Trophoblast cell (in vitro differentiated cells and primary cell): Measurements from ENCODE around the gene LYSMD4.

Experiments used
- DNase-seq, 2 donors: peaks; one replicate each; pipeline ENCODE4 v3.0.0-alpha.2; 2016
- H2AFZ ChIP-seq: 2 replicates; pipeline ENCODE4 v1.6.1; 2013; ENCODE audit warnings: low read length, moderate library complexity, mild to moderate bottlenecking; ENCODE audit not compliant: insufficient read depth, poor library complexity
- H2AK5ac ChIP-seq: 2 replicates; pipeline ENCODE4 v1.6.1; 2013; ENCODE audit warnings: mild to moderate bottlenecking, low read length
- H2BK120ac ChIP-seq: 2 replicates; pipeline ENCODE4 v1.6.1; 2013; ENCODE audit warnings: low read length, mild to moderate bottlenecking, moderate library complexity; ENCODE audit not compliant: insufficient read depth, poor library complexity
- H2BK12ac ChIP-seq: 2 replicates; pipeline ENCODE4 v1.6.1; 2013; ENCODE audit warnings: mild to moderate bottlenecking, low read length, moderate library complexity
- H2BK5ac ChIP-seq: 2 replicates; pipeline ENCODE4 v1.6.1; 2013; ENCODE audit warnings: low read length, low read depth, moderate library complexity, mild to moderate bottlenecking; ENCODE audit not compliant: poor library complexity
- H3K14ac ChIP-seq: 2 replicates; pipeline ENCODE4 v1.6.1; 2013; ENCODE audit warnings: mild to moderate bottlenecking, low read length
- H3K18ac ChIP-seq: 2 replicates; pipeline ENCODE4 v1.6.1; 2013; ENCODE audit warnings: mild to moderate bottlenecking, low read length
- H3K23ac ChIP-seq: 2 replicates; pipeline ENCODE4 v1.6.1; 2013; ENCODE audit warnings: low read length
- H3K27ac ChIP-seq: 2 replicates; pipeline ENCODE4 v1.5.1; 2013; ENCODE audit warnings: low read depth, mild to moderate bottlenecking, inconsistent platforms, low read length, moderate library complexity
- H3K27me3 ChIP-seq: 2 replicates; pipeline ENCODE4 v1.6.1; 2013; ENCODE audit warnings: inconsistent platforms, mild to moderate bottlenecking, low read length, moderate library complexity; ENCODE audit not compliant: insufficient read depth
- H3K36me3 ChIP-seq, 2 experiments: 1 replicate in 1 of 2; 2 replicates in 1 of 2; pipeline ENCODE4 v1.6.1; 2013; ENCODE audit warnings: low read length in 2 of 2, mild to moderate bottlenecking in 2 of 2, moderate library complexity in 1 of 2; ENCODE audit not compliant: insufficient read depth in 2 of 2, control insufficient read depth in 1 of 2
- H3K4ac ChIP-seq: 2 replicates; pipeline ENCODE4 v1.6.1; 2013; ENCODE audit warnings: low read depth, mild to moderate bottlenecking, low read length, moderate library complexity
- H3K4me1 ChIP-seq, 2 experiments: 1 replicate in 1 of 2; 2 replicates in 1 of 2; pipeline ENCODE4 v1.6.1; 2013; ENCODE audit warnings: low read length in 2 of 2, mild to moderate bottlenecking in 2 of 2, moderate library complexity in 1 of 2; ENCODE audit not compliant: insufficient read depth in 2 of 2, control insufficient read depth in 1 of 2
- H3K4me2 ChIP-seq: 2 replicates; pipeline ENCODE4 v1.6.1; 2013; ENCODE audit warnings: inconsistent platforms, mild to moderate bottlenecking, low read length, moderate library complexity
- H3K4me3 ChIP-seq: 2 replicates; pipeline ENCODE4 v1.5.1; 2013; ENCODE audit warnings: mild to moderate bottlenecking, low read depth, low read length, inconsistent platforms
- H3K79me1 ChIP-seq: one replicate; pipeline ENCODE4 v1.6.1; 2013; ENCODE audit warnings: low read length
- H3K79me2 ChIP-seq: 2 replicates; pipeline ENCODE4 v1.6.1; 2013; ENCODE audit warnings: low read length, mild to moderate bottlenecking; ENCODE audit not compliant: control insufficient read depth, insufficient read depth, poor library complexity
- H3K9ac ChIP-seq: 2 replicates; pipeline ENCODE4 v1.6.1; 2013; ENCODE audit warnings: mild to moderate bottlenecking, low read length
- H3K9me3 ChIP-seq: 2 replicates; pipeline ENCODE4 v1.6.1; 2013; ENCODE audit warnings: low read depth, mild to moderate bottlenecking, control low read depth, inconsistent platforms, low read length; ENCODE audit not compliant: insufficient read depth
- H4K12ac ChIP-seq: 2 replicates; pipeline ENCODE4 v1.6.1; 2013; ENCODE audit warnings: low read depth, mild to moderate bottlenecking, low read length, moderate library complexity
- H4K8ac ChIP-seq: 2 replicates; pipeline ENCODE4 v1.6.1; 2013; ENCODE audit warnings: low read depth, mild to moderate bottlenecking, low read length, moderate library complexity
- H4K91ac ChIP-seq: one replicate; pipeline ENCODE4 v1.6.1; 2013; ENCODE audit warnings: low read depth, mild to moderate bottlenecking, low read length, moderate library complexity
- WGBS: extraction: QIAGEN DNeasy Blood & Tissue Kit; methylation state at CpG from one replicate; pipeline ENCODE4 v1.1.7; 2013; ENCODE audit warnings: missing lambda C conversion rate; ENCODE audit not compliant: insufficient read length, insufficient coverage; ENCODE audit errors: extremely low coverage; 5-methylcytosine and 5-hydroxymethylcytosine counted together

The LYSMD4 gene

DNA sequence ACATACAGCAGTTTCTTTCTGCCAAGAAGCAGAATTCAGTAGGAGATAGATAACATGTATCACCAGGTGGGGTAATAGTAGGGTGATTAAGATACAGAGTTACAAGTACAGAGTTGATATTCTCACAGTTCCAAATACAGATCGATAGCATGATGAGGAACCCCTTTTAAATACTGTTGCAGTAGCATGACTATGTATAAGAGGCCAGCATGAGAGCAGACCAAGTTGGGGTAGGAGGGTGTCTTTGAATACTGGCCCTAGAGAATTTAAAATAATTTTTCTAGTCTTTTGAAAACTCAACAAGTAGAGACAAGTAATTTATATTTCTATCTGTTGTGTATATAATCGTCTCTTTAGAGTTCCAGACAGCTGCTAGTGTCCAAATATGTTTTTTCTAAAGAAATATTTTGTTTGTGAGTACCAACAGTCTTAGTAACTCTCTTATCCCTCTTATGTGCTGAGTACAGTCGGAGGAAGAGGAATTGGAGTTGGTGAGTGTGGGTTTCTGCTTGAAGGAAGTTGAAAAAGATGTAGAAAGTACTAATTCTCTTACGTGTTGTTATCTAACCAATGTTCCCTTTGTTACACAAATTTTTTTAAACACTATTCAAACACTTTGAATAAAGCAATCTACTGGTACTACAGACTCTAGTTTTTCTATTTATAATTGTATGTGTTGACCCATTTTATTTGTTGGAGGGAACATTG lies 30.2 kb downstream of the LYSMD4 start:
- no CpG with 5 or more reads among the region's 4 CpGs for WGBS
- Histone ChIP-seq H3K79me1 (no peaks in the 10 kb centered on the region), H3K23ac (no peak overlapping the region), H3K79me2 (no peaks in the 10 kb centered on the region), H3K18ac (no peak overlapping the region), H2AK5ac (no peak overlapping the region), H3K4me2 (no peak overlapping the region), H4K91ac (no peak overlapping the region), H3K4ac (no peak overlapping the region), H3K14ac (no peak overlapping the region), H4K12ac (no peak overlapping the region), H3K9me3 (no peaks in the 10 kb centered on the region), H3K4me1 (no peaks in the 10 kb centered on the region), H2BK5ac (no peak overlapping the region), H3K27me3 (no peaks in the 10 kb centered on the region), H3K9ac (no peak overlapping the region), H4K8ac (no peak overlapping the region), H3K36me3 (no peaks in the 10 kb centered on the region), H3K27ac (no peak overlapping the region), H2AFZ (no peak overlapping the region), H2BK120ac (no peak overlapping the region), H3K4me3 (no peak overlapping the region), H2BK12ac (no peak overlapping the region)
- DNase-seq, result peak in 1 of 2 donors; percentile 27

DNA sequence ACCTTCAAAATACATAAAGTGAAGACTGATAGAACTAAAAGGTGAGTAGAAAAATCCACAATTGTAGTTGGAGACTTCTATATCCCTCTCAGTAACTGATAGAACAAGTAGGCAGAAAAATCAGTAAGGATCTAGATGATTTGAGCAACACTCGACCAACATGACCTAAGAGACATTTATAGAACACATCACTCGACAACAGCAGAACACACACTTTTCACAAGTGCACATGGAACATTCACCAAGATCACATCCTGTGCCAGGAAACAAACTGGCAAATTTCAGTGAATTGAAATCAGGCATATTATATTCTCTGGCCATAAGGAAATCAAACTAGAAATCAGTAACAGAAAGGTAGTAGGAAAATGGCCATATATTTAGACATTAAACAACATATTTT lies 37.1 kb downstream of the LYSMD4 start:
- Histone ChIP-seq H3K23ac (no peak overlapping the region), H3K14ac (no peak overlapping the region), H2AK5ac (no peak overlapping the region), H2BK120ac (no peak overlapping the region), H2BK12ac (no peak overlapping the region), H3K9me3 (no peaks in the 10 kb centered on the region), H3K79me1 (no peaks in the 10 kb centered on the region), H3K18ac (no peak overlapping the region), H3K4me3 (no peak overlapping the region), H4K8ac (no peak overlapping the region), H4K12ac (no peak overlapping the region), H3K36me3 (peaks cover 0 to 2% of the 10 kb centered on the region in 2 experiments), H3K79me2 (no peaks in the 10 kb centered on the region), H3K27ac (no peak overlapping the region), H3K27me3 (no peaks in the 10 kb centered on the region), H4K91ac (no peak overlapping the region), H3K4ac (no peak overlapping the region), H3K4me2 (no peak overlapping the region), H3K4me1 (no peaks in the 10 kb centered on the region), H2AFZ (no peak overlapping the region), H2BK5ac (no peak overlapping the region), H3K9ac (no peak overlapping the region)
- no CpG with 5 or more reads among the region's 2 CpGs for WGBS
- no peak for DNase-seq

DNA sequence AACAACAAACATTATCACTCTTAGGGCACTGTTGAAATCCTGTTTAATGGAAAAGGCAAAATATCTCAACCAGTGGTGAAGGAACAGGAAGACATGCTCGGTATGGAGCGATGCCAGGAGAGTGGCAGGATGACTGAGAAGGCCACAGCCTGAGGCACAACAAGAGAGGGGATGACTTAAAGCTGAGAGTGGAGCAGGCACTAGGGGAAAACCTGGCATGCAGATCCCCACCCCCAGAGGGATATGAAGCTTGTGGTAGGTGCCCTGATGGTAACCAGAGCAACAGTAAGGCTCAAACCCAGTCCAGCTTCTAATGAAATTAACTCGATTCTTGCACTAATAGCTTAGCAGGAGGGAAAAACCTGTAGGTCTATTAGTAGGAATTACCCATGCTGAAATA lies 40.4 kb downstream of the LYSMD4 start:
- no peaks in the 10 kb centered on the region for H3K4me1 ChIP-seq
- no peak overlapping the region for H4K12ac ChIP-seq
- H3K9me3 ChIP-seq, result no peaks in the 10 kb centered on the region
- H4K8ac ChIP-seq, result no peak overlapping the region
- WGBS, result no CpG with 5 or more reads among the region's 3 CpGs
- no peak overlapping the region for H3K23ac ChIP-seq
- H3K27me3 ChIP-seq, result no peaks in the 10 kb centered on the region
- H3K4me2 ChIP-seq, result no peak overlapping the region
- no peak overlapping the region for H2BK5ac ChIP-seq
- no peaks in the 10 kb centered on the region for H3K79me2 ChIP-seq
- DNase-seq, result no peak
- no peak overlapping the region for H3K27ac ChIP-seq
- H3K79me1 ChIP-seq, result no peaks in the 10 kb centered on the region
- H2AFZ ChIP-seq, result no peak overlapping the region
- no peak overlapping the region for H4K91ac ChIP-seq
- no peak overlapping the region for H3K9ac ChIP-seq
- no peak overlapping the region for H2AK5ac ChIP-seq
- no peak overlapping the region for H3K4me3 ChIP-seq
- H3K14ac ChIP-seq, result no peak overlapping the region
- H3K36me3 ChIP-seq, result peaks cover 0 to 2% of the 10 kb centered on the region in 2 experiments
- no peak overlapping the region for H2BK12ac ChIP-seq
- H3K4ac ChIP-seq, result no peak overlapping the region
- H3K18ac ChIP-seq, result no peak overlapping the region
- no peak overlapping the region for H2BK120ac ChIP-seq

DNA sequence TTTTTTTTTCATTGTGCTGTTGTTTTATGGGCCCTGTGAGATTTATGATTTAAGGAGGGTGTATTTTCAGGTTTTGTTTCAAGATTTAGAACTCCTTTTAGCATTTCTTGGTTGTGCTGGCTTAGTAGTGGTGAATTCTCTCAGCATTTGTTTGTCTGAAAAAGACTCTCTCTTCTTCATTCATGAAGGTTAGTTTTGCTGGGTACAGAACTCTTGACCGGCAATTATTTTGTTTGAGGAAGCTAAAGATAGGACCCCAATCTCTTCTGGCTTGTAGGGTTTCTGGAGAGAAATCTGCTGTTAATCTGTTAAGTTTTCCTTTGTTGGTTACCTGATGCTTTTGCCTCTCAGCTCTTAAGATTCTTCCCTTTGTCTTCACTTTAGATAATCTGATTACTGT lies 46.9 kb downstream of the LYSMD4 start:
- no peaks in the 10 kb centered on the region for H3K9me3 ChIP-seq
- no peaks in the 10 kb centered on the region for H3K4me1 ChIP-seq
- no peak overlapping the region for H3K4me2 ChIP-seq
- no peak overlapping the region for H2BK120ac ChIP-seq
- no peak overlapping the region for H4K12ac ChIP-seq
- H3K27me3 ChIP-seq, result no peaks in the 10 kb centered on the region
- no peak overlapping the region for H2AK5ac ChIP-seq
- no peak overlapping the region for H4K91ac ChIP-seq
- H3K36me3 ChIP-seq, result peaks cover 0 to 3% of the 10 kb centered on the region in 2 experiments
- no peak overlapping the region for H3K27ac ChIP-seq
- H3K4ac ChIP-seq, result no peak overlapping the region
- no peak overlapping the region for H3K14ac ChIP-seq
- H2BK12ac ChIP-seq, result no peak overlapping the region
- H3K23ac ChIP-seq, result no peak overlapping the region
- no peak overlapping the region for H3K4me3 ChIP-seq
- no peak overlapping the region for H3K18ac ChIP-seq
- no peak overlapping the region for H2BK5ac ChIP-seq
- no CpG with 5 or more reads among the region's 1 CpG for WGBS
- DNase-seq, result no peak
- no peaks in the 10 kb centered on the region for H3K79me2 ChIP-seq
- H3K9ac ChIP-seq, result no peak overlapping the region
- H4K8ac ChIP-seq, result no peak overlapping the region
- H3K79me1 ChIP-seq, result no peaks in the 10 kb centered on the region
- no peak overlapping the region for H2AFZ ChIP-seq
